H1 (cell line): ENCODE data around the gene GNAT1. TPM values are rescaled to one million over a fixed set of nuclear protein-coding genes. Genes with fewer than 3 reads are reported as not detected.

Experiments used
- microRNA counts: library from miRNA; unstranded; fragments of <30 nt; microRNA quantifications from one replicate; lab custom pipeline; 2015
- microRNA-seq, 2 experiments: library from miRNA; unstranded; fragments of <30 nt; microRNA quantifications; one replicate each; pipeline versions ENCODE4 to v1.2.0, GENCODE V29; 2016 to 2020; ENCODE audit warnings: borderline microRNAs expressed in 2 of 2, borderline number of aligned reads in 2 of 2, borderline replicate concordance in 1 of 2
- polyA plus RNA-seq, 7 experiments: library from polyadenylated mRNA; depleted of rRNA in 3 of 7; stranded (reverse) in 5 of 7; unstranded in 2 of 7; fragments of >200 nt in 5 of 7; fragments of 200-250 nt in 2 of 7; gene quantifications; 1 replicate in 5 of 7; 2 replicates in 1 of 7; 4 replicates in 1 of 7; pipeline versions ENCODE4 v1.2.1 to v1.2.3, GENCODE V29; 2011 to 2013; ENCODE audit warnings: missing spikeins in 2 of 7, mixed read lengths in 2 of 7
- small RNA-seq: library from polyadenylated mRNA; stranded (forward); fragments of <200 nt; extraction: miRNeasy Mini kit (QIAGEN cat#:217004); gene quantifications from one replicate; pipeline ENCODE3, GENCODE V24; 2013; ENCODE audit not compliant: insufficient read depth
- total RNA-seq: library from RNA; stranded (reverse); fragmentation: NEBNext Ultra II Directional; extraction: Animal tissue kit (Norgen Biotek cat#: 25700); gene quantifications from 2 replicates; pipeline ENCODE4 v1.2.1, GENCODE V29; 2021

The GNAT1 gene
- total and polyA plus RNA-seq, 2 of the 8 experiments (the other 6 are each of a cell fraction or from before 2014, with no cell fraction given), result 0.08 TPM; not detected in 1

MicroRNAs within 50 kb of the gene (microRNA counts, 767-probe panel; counts per million panel counts)
- microRNA hsa-miR-566 (lab: Ali Mortazavi, UCI), result 879 counts per million, percentile 95 among the panel's probes with 10 or more counts

Small RNA genes within 50 kb of the gene (microRNA-seq; reads per million reads assigned to microRNA genes)
- 0 reads per million in 2 experiments for gene MIR566
- gene MIR5787, result 0 reads per million in 2 experiments

Small RNA genes within 50 kb of the gene (small RNA-seq; reads per million reads assigned to genes)
- gene MIR566 (not detected), gene MIR5787 (not detected)

Other genes with a start within 250 kb of the GNAT1 start
- 82.7 and 83.7 TPM in 2 replicates for gene RBM5, start 102.7 kb upstream of the GNAT1 start, total RNA-seq
- 98.8 and 144 TPM in 2 replicates for gene RBM5, start 102.7 kb upstream of the GNAT1 start, polyA plus RNA-seq (2011; rRNA removed)
- 37.0 and 39.6 TPM in 2 replicates for gene SEMA3F, start 36.3 kb upstream of the GNAT1 start, total RNA-seq
- 20.3 and 36.0 TPM in 2 replicates for gene SEMA3F, start 36.3 kb upstream of the GNAT1 start, polyA plus RNA-seq (2011; rRNA removed)
- gene SLC38A3, start 13.7 kb downstream of the GNAT1 start, total RNA-seq, result 0.57 and 1.2 TPM in 2 replicates
- gene SLC38A3, start 13.7 kb downstream of the GNAT1 start, polyA plus RNA-seq (2011; rRNA removed), result 3.7 and 4.7 TPM in 2 replicates
- 168 and 169 TPM in 2 replicates for gene GNAI2, start 44.6 kb downstream of the GNAT1 start, total RNA-seq
- gene GNAI2, start 44.6 kb downstream of the GNAT1 start, polyA plus RNA-seq (2011; rRNA removed), result 516 and 539 TPM in 2 replicates
- gene SEMA3B, start 77.5 kb downstream of the GNAT1 start, total RNA-seq, result 4.7 and 4.8 TPM in 2 replicates
- gene SEMA3B, start 77.5 kb downstream of the GNAT1 start, polyA plus RNA-seq (2011; rRNA removed), result 3.0 and 7.1 TPM in 2 replicates
- 0.57 and 0.58 TPM in 2 replicates for gene LSMEM2, start 87.5 kb downstream of the GNAT1 start, total RNA-seq
- 0.68 and 0.94 TPM in 2 replicates for gene LSMEM2, start 87.5 kb downstream of the GNAT1 start, polyA plus RNA-seq (2011; rRNA removed)
- gene IFRD2, start 100.8 kb downstream of the GNAT1 start, total RNA-seq, result 88.8 and 97.8 TPM in 2 replicates
- 76.7 and 123 TPM in 2 replicates for gene IFRD2, start 100.8 kb downstream of the GNAT1 start, polyA plus RNA-seq (2011; rRNA removed)
- 3.2 and 4.9 TPM in 2 replicates for gene HYAL3, start 107.8 kb downstream of the GNAT1 start, total RNA-seq
- gene HYAL3, start 107.8 kb downstream of the GNAT1 start, polyA plus RNA-seq (2011; rRNA removed), result 12.2 and 13.0 TPM in 2 replicates
- gene NAA80, start 107.8 kb downstream of the GNAT1 start, total RNA-seq, result 10.1 and 11.3 TPM in 2 replicates
- gene NAA80, start 107.8 kb downstream of the GNAT1 start, polyA plus RNA-seq (2011; rRNA removed), result 16.7 and 23.9 TPM in 2 replicates
- gene HYAL1, start 112.0 kb downstream of the GNAT1 start, total RNA-seq, result 1.7 and 2.0 TPM in 2 replicates
- 5.4 and 9.1 TPM in 2 replicates for gene HYAL1, start 112.0 kb downstream of the GNAT1 start, polyA plus RNA-seq (2011; rRNA removed)
- gene HYAL2, start 131.1 kb downstream of the GNAT1 start, total RNA-seq, result 51.9 and 52.2 TPM in 2 replicates
- gene HYAL2, start 131.1 kb downstream of the GNAT1 start, polyA plus RNA-seq (2011; rRNA removed), result 176 and 199 TPM in 2 replicates
- 30.8 and 33.3 TPM in 2 replicates for gene TUSC2, start 136.6 kb downstream of the GNAT1 start, total RNA-seq
- 65.4 and 73.6 TPM in 2 replicates for gene TUSC2, start 136.6 kb downstream of the GNAT1 start, polyA plus RNA-seq (2011; rRNA removed)
- gene RASSF1, start 149.2 kb downstream of the GNAT1 start, total RNA-seq, result 10.3 and 11.2 TPM in 2 replicates
- 15.7 and 15.9 TPM in 2 replicates for gene RASSF1, start 149.2 kb downstream of the GNAT1 start, polyA plus RNA-seq (2011; rRNA removed)
- 0.54 and 0.56 TPM in 2 replicates for gene ZMYND10, start 154.1 kb downstream of the GNAT1 start, total RNA-seq
- 0.79 and 0.93 TPM in 2 replicates for gene ZMYND10, start 154.1 kb downstream of the GNAT1 start, polyA plus RNA-seq (2011; rRNA removed)
- gene NPRL2, start 159.2 kb downstream of the GNAT1 start, total RNA-seq, result 25.0 and 28.4 TPM in 2 replicates
- 51.4 and 52.3 TPM in 2 replicates for gene NPRL2, start 159.2 kb downstream of the GNAT1 start, polyA plus RNA-seq (2011; rRNA removed)
- 9.8 and 9.9 TPM in 2 replicates for gene CYB561D2, start 159.3 kb downstream of the GNAT1 start, total RNA-seq
- 34.0 and 34.5 TPM in 2 replicates for gene CYB561D2, start 159.3 kb downstream of the GNAT1 start, polyA plus RNA-seq (2011; rRNA removed)
- gene TMEM115, start 167.9 kb downstream of the GNAT1 start, total RNA-seq, result 25.3 and 25.4 TPM in 2 replicates
- gene TMEM115, start 167.9 kb downstream of the GNAT1 start, polyA plus RNA-seq (2011; rRNA removed), result 32.4 and 41.9 TPM in 2 replicates